ENCODE data around the gene NXN.

GRCh38 chr17:883586-883962 is 96.0 kb downstream of the NXN start:
- TF ChIP-seq CTCF (IDR thresholded peaks at IDR 0.05) (no peak), TCF7L2 (IDR thresholded peaks at IDR 0.05; ENCODE audit: low read depth, low read length) (no peak), POLR2AphosphoS5 (IDR thresholded peaks at IDR 0.05; ENCODE audit: low read depth, low read length) (no peak), REST (IDR thresholded peaks at IDR 0.05; ENCODE audit: insufficient read depth in 1 of 2, low read depth in 2 of 2, low read length in 1 of 2) (no peak), SIN3A (IDR thresholded peaks at IDR 0.05; ENCODE audit: borderline replicate concordance, insufficient read depth, low read depth, low read length) (no peak)

All from Panc1 (cell line).